NCI-H1436 treated with DMSO at 0.1 percent for 48 hours (cell line): Measurements from ENCODE around the gene PRKAR2B.
"Not testable (repeated sequence)": the region's sequence is repeated elsewhere in the genome, so short reads cannot be mapped to it uniquely, and the experiment has no call there.

ENCODE experiments used
- DNase-seq: peaks from one replicate; lab custom pipeline; 2025; lab: John Stamatoyannopoulos, UW

The PRKAR2B gene

DNA sequence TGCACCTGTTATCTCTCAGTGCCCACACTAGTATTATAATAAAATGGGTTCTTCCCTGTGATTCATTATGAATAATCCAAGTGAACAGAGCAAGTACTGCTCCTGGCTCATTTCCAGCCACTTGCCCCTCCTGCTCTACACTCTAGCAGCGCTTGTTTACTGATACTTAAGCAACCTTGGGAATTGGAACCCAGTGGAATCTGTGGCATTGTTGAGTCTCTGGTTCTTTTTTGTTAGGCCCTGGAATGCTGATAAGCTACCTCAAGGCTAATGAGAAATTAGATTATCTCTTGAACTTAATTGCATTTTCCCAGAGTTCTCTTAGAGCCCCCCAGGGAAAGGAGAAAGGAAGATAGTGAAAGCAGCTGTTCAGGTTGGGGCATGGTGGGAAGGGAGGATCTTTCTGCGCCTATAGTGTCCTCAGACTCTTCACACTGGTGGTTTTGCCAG lies 34.0 kb downstream of the PRKAR2B start:
- no peak for DNase-seq

DNA sequence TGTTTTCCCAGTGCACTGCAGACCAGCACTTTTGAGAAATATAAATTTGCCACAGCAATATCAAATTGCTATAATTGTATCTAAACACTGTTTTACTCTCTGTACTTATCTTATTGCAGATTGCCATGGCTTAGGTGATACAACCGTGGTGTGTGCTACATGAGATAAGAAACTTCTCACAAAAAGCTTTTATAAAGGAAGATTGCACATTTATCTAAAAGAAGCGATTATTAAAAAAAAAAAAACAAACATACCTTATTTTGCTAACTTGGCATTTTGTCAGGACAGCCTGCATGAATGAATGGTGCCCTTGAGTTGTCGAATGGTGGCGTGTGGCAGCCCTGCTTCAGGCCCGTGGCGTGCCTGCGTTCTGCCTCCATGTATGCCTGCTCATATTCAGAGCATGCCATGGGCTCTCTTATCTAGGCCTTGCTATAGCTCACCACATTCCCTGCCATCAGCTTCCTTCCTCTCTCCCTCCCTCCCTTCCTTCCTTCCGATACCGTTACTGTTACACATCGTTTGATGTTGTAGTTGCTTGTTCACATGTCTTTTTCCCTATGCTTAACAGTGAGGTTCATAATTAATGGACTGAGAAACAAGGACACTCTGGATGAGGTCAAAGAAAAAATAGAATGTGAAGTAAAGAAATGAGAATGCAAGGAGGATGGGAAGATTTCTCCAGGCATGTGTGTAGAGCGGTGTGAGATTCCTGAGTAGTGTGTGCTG lies 34.9 kb downstream of the PRKAR2B start:
- no peak for DNase-seq

DNA sequence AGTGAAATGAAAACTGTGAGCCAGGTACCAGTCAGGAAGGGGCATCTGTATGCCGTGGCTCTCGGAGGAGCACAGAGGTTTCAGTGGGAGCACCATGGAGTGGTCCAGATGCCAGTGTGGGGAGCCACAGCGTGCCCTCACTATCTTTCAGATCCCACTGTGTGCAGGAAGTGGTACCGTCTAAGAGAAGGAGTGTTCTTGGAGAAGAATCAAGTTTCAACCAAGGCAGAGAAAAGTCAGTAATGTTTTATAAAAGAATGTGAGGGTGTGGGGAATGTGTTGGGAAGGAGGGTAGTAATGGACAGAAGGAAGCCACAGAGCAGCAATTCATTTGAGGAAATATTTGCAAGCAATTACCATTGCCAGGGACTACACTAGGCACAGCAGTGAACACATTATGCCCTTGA lies 35.6 kb downstream of the PRKAR2B start:
- no peak for DNase-seq

DNA sequence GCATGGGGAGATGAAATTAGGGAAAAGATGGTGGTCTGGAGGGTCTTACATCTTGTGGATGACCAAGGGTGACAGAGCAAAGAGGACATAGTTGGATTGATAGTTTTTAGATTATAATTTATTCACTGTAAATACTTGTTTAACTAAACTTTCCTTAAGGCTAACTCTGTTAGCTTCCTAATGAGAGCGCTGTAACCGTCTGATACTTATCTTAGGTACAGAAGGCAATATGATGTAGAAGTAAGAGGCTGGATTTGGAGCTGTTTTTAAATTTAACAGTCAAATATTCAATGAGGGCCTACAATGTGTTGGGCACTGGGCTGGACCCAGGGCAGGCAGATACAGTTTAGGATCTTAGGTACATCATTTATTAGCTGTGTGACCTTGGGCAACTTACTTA lies 36.0 kb downstream of the PRKAR2B start:
- no peak for DNase-seq

GRCh38 chr7:107085180-107085579 lies 40.7 kb downstream of the PRKAR2B start:
- DNase-seq = no peak

GRCh38 chr7:107089627-107090026 lies 45.1 kb downstream of the PRKAR2B start:
- DNase-seq = no peak

DNA sequence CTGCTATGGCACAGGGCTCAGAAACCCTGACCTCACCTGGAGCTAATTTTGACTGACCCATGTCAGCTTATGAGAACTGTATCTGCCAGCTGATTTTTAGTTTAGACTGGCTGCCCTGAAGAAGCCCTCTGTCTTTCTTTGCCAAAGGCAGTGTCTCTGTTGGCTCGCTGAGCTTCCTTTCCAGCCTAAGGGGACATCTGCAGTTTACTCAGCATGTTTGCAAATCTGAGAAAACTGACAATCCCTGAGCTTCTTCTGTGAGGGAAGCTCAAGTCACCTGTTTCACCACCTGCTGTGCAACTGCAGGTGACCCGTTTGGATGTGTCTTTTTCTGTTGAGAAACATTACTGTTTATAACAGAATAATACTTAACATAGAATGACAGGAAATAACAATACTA lies 46.0 kb downstream of the PRKAR2B start:
- DNase-seq = no peak

DNA sequence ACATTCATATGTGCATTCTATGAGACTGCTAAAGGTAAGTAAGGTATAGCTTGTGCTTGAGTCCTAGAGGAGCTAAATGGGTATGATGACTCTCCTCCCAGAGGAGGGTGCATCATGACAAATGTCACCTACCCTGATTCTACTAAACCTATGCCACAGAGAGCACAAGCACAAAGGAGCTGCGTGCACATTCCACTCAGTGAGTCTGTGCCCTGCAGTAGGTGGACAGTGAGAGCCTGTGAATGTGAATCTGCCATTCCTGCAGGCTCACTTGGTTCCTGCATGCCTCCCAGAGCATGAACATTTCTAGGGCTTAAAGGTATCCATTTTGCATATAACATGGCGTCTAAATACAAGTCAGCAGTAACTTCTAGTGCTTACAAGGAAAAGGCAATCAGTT lies 46.8 kb downstream of the PRKAR2B start:
- no peak for DNase-seq

GRCh38 chr7:107093671-107094070 lies 49.2 kb downstream of the PRKAR2B start:
- not testable (repeated sequence) for DNase-seq

GRCh38 chr7:107099154-107099553 lies 54.6 kb downstream of the PRKAR2B start:
- not testable (repeated sequence) for DNase-seq

- DNase-seq = no peak
Measured at GRCh38 chr7:107100824-107101223, 56.3 kb downstream of the PRKAR2B start.

- DNase-seq = no peak
Measured at GRCh38 chr7:107103369-107103768, 58.9 kb downstream of the PRKAR2B start.

DNA sequence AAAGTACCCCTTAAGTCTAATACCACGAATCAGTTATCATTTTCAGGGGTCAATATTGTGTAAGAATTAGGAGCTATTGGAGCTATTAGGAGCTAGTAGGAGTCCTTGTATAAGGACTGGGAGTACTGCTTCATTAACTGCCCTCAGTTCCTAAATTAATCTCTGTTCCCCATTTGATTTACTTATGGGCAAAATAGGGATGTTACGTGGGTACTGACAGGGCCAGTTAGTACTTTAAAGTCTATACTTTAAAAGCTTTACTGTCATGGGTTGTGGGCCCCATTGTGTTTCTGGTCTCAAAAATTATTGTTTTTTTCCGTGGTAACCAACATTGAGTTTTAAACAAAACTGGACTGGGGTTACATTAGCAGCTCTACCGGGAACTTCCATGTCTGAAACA lies 60.3 kb downstream of the PRKAR2B start:
- DNase-seq = no peak

DNA sequence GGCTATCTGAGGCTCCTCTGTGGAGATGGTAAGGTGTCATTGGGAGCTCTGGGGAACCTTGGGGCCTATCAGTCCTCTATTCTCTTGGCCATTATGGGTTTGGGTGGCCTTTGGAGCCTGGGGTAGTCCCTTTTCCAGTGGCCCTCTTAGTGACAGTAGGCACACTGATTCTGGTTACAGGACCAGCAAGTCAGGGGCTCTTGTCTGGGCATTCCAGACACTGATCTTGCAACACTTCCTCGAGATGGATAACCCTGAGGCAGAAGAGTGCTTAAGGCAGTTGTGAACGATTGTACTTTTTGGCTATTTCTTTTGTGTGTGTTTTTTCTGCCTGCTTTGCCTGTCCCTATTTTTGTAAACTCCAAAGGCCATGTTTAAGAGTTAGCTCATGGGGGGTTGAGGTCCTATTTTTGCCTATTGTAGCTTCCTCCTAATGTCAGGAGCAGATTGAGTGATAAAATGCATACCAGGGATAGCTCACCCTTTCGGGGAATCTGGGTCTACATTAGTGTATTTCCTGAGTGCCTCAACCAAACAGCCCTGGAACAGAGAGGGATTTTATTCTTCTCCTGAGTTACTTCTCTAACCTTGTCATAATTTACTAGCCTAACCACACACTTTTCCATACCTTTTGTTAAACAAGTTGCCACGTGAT lies 61.2 kb downstream of the PRKAR2B start:
- no peak for DNase-seq

- no peak for DNase-seq
Measured at GRCh38 chr7:107108793-107109371, 64.4 kb downstream of the PRKAR2B start.

DNA sequence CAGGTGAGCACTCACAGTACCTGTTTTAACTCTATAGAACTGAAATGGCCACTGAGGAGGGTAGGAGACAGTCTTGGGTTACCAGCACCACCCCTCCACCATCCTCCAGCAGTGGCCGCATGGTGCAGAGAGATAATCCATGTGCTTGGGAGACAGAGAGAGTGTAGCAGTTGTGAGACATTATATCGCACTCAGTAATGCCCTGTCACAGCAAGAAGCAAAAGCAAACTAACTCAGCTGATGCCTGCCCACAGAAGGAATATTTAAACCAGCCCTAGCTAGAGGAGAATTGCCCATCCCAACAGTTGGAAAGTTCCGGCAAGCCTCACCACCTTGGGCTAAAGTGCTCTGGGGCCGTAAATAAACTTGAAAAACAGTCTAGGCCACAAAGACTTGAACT lies 65.5 kb downstream of the PRKAR2B start:
- DNase-seq = no peak

- no peak for DNase-seq
Measured at GRCh38 chr7:107111196-107111595, 66.7 kb downstream of the PRKAR2B start.

DNA sequence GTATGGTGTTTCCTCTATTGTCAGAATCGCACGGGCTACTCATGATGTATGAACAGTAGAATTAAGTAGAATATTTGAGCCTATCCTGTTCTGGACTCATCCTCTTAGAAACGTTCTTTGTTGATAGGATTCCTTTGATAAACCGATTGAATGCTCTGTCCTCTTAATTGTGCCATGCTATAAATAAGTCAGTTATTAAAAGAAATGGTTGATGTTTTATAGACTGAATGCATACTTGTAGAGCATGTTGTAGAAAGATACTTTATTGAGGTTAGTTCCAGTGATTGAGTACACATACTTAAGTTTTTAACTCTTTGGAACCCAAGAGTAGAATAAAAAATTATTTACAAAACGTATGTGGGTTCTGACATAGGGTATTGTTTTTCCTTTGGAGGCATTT lies 69.4 kb downstream of the PRKAR2B start:
- no peak for DNase-seq

DNA sequence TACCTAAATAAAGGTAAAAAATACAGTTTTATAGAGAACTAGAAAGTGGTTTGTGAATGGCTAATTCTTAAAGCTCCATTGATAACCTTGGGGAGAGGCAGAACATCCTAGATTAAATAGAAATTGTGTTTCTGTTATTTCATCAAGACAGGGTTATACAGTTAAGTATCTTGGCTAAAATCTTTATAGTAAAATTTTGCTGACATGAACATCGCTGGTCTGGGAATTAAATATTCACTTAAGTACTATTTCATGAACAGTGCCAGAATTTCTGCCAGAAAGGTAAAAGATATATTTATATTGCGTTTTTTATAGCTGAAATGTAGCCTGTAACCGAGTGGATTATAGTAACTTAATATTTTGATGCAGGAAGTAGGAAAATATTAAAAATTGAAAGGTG lies 70.6 kb downstream of the PRKAR2B start:
- DNase-seq = no peak

- no peak for DNase-seq
Measured at GRCh38 chr7:107115762-107116540, 71.4 kb downstream of the PRKAR2B start.

GRCh38 chr7:107118109-107118900 lies 73.8 kb downstream of the PRKAR2B start:
- no peak for DNase-seq
